Measurements from ENCODE around the gene TBC1D10A. TPM values are rescaled to one million over a fixed set of nuclear protein-coding genes. Genes with fewer than 3 reads are reported as not detected.

TBC1D10A gene, protein sequence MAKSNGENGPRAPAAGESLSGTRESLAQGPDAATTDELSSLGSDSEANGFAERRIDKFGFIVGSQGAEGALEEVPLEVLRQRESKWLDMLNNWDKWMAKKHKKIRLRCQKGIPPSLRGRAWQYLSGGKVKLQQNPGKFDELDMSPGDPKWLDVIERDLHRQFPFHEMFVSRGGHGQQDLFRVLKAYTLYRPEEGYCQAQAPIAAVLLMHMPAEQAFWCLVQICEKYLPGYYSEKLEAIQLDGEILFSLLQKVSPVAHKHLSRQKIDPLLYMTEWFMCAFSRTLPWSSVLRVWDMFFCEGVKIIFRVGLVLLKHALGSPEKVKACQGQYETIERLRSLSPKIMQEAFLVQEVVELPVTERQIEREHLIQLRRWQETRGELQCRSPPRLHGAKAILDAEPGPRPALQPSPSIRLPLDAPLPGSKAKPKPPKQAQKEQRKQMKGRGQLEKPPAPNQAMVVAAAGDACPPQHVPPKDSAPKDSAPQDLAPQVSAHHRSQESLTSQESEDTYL
- 10 to 100 TPM in 3 of 4 donors, 1 to 10 TPM in 1; 8.5 to 16.3 (median 14.4) TPM for polyA plus RNA-seq
- long read RNA-seq, donor 1, transcript TBC1D10A-201 (9 exons, 2,077 nt): major isoform, 9 of 16 reads
- long read RNA-seq, donor 1, partial matches to known transcripts: 6 of 16 reads
- long read RNA-seq, donor 1, other reads (novel, unspliced or antisense): 0 of 16 reads
- long read RNA-seq, donor 2, partial matches to known transcripts: 0 of 3 reads
- long read RNA-seq, donor 2, other reads (novel, unspliced or antisense): 0 of 3 reads
- long read RNA-seq, donor 3, partial matches to known transcripts: 0 of 2 reads
- long read RNA-seq, donor 3, other reads (novel, unspliced or antisense): 0 of 2 reads
- long read RNA-seq, donor 4: 0 reads
- long read RNA-seq, donor 5, partial matches to known transcripts: 0 of 2 reads
- long read RNA-seq, donor 5, other reads (novel, unspliced or antisense): 0 of 2 reads
- long read RNA-seq, donor 6, partial matches to known transcripts: 0 of 4 reads
- long read RNA-seq, donor 6, other reads (novel, unspliced or antisense): 0 of 4 reads
- long read RNA-seq, donor 7, transcript TBC1D10A-201 (9 exons, 2,077 nt): major isoform, 7 of 7 reads
- long read RNA-seq, donor 7, partial matches to known transcripts: 0 of 7 reads
- long read RNA-seq, donor 7, other reads (novel, unspliced or antisense): 0 of 7 reads
- long read RNA-seq, donor 8, partial matches to known transcripts: 0 of 1 reads
- long read RNA-seq, donor 8, other reads (novel, unspliced or antisense): 0 of 1 reads
- long read RNA-seq, donor 9: 0 reads
- long read RNA-seq, donor 10, transcript TBC1D10A-201 (9 exons, 2,077 nt): major isoform, 10 of 10 reads
- long read RNA-seq, donor 10, partial matches to known transcripts: 0 of 10 reads
- long read RNA-seq, donor 10, other reads (novel, unspliced or antisense): 0 of 10 reads

DNA sequence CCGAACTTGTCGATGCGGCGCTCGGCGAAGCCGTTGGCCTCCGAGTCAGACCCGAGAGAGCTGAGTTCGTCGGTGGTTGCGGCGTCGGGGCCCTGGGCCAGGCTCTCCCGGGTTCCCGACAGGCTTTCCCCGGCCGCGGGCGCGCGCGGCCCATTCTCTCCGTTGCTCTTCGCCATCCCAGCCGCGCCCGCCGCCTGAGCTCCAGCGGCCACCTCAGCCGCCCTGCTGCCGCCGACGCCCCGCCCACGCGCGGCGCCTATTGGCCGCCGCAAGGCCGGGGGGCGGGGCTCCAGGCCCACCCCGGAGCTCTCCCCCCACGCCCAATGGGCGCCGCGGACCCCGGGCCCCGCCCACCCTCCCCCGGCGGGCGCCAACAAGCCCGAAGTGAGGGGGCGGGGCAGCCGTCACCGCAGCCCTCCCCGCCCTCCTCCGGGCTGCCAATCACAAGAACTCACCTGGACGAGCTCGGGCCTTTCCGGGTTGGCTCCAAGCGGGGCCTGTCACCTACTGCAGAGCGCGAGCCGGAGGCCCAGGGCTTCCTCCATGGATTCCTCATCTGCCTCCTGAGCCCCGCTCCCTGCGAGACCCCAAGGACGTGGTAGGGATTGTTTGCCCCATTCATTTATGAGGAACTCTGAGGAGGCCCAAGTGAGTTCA, at the start of gene TBC1D10A:
TBC1D10A (minus strand) TSS at position 236 of the 657 bp plus-strand sequence; CDS start at position 176, 60 bp downstream.
- peaks cover 2 to 39% (median 6%) of the 10 kb centered on the region in 3 donors for H3K4me1 ChIP-seq (ENCODE audit: control insufficient read depth in 3 of 3, insufficient read depth in 2 of 3, low read depth in 1 of 3, low read length in 2 of 3)
- DNase-seq (peak; percentile 96 to 97), FAIRE-seq (no peak)
- H3K36me3 ChIP-seq (ENCODE audit: control insufficient read depth in 3 of 3, insufficient read depth in 2 of 3, low read depth in 1 of 3, low read length in 3 of 3): peaks cover 0 to 16% (median 6%) of the 10 kb centered on the region in 3 donors
- H3K27me3 ChIP-seq (ENCODE audit: control insufficient read depth in 3 of 3, insufficient read depth in 3 of 3, low read length in 3 of 3): no peaks in the 10 kb centered on the region
- peak within 1 kb of the TSS; percentile 49 to 81 (median 75) for H3K27ac ChIP-seq (ENCODE audit: low read depth in 1 of 3, low read length in 2 of 3)
- H3K4me3 ChIP-seq (ENCODE audit: low read depth in 1 of 3, low read length in 3 of 3): peak within 1 kb of the TSS; percentile 57 to 86 (median 78)
- 1% methylated on average over 32 to 69 of the region's 69 CpGs for WGBS, 3 donors
- no peaks in the 10 kb centered on the region for H3K9me3 ChIP-seq (ENCODE audit: control insufficient read depth in 2 of 2, insufficient read depth in 1 of 2, low read depth in 1 of 2, low read length in 1 of 2)

- Histone ChIP-seq H3K4me1 (ENCODE audit: control insufficient read depth in 3 of 3, insufficient read depth in 2 of 3, low read depth in 1 of 3, low read length in 2 of 3) (no peaks in the 10 kb centered on the region), H3K27ac (ENCODE audit: low read depth in 1 of 3, low read length in 2 of 3) (no peak overlapping the region), H3K9me3 (ENCODE audit: control insufficient read depth in 2 of 2, insufficient read depth in 1 of 2, low read depth in 1 of 2, low read length in 1 of 2) (no peaks in the 10 kb centered on the region), H3K36me3 (ENCODE audit: control insufficient read depth in 3 of 3, insufficient read depth in 2 of 3, low read depth in 1 of 3, low read length in 3 of 3) (peaks cover 0 to 52% (median 0%) of the 10 kb centered on the region in 3 donors), H3K27me3 (ENCODE audit: control insufficient read depth in 3 of 3, insufficient read depth in 3 of 3, low read length in 3 of 3) (no peaks in the 10 kb centered on the region), H3K4me3 (ENCODE audit: low read depth in 1 of 3, low read length in 3 of 3) (no peak overlapping the region)
- FAIRE-seq (no peak), DNase-seq (no peak)
- 89 to 92% (median 92%) methylated on average over 13 of the region's 13 CpGs for WGBS, 3 donors
Measured at GRCh38 chr22:30375312-30375849, 48.6 kb upstream of the TBC1D10A start.

DNA sequence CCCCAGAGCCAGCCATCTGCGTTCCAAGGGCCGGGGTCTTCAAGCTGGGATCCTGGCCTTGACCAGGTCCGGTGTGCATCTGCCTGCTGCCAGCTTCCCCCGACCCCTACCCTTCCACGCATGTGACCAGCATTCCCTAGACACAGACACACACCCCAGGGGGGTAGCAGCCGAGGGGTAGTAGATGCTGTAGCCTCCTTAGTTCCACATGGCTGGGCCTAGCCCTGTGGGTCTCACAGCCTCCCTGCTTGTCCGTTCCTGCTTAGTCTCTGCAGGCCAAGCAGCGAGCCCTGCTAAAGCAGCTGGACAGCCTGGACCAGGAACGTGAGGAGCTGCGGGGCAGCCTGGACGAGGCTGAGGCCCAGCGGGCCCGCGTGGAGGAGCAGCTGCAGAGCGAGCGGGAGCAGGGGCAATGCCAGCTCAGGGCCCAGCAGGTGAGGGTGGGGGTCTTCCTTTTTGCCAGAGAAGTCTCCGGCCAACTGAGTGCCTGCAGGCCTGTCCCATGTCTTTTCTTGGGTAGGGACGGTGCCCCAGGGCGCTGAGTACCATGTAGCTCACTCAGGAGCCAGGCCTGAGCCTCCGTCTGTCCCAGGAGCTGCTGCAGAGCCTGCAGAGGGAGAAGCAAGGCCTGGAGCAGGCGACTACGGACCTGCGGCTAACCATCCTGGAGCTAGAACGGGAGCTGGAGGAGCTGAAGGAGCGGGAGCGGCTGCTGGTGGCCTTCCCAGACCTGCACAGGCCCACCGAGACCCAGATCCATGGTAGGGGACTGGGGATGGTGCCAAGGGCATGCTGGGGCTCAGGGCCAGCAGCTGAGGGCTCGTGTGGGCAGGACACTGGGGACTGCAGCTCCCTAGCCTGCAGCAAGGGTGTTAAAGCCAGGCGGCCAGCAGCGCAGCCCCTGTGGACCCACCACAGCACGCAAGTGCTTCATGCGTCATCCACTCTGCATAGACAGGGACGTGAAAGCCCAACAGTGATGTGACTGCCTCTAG, 46.9 kb upstream of the TBC1D10A start:
- DNase-seq: no peak
- Histone ChIP-seq H3K36me3 (ENCODE audit: control insufficient read depth in 3 of 3, insufficient read depth in 2 of 3, low read depth in 1 of 3, low read length in 3 of 3) (peaks cover 0 to 42% (median 0%) of the 10 kb centered on the region in 3 donors), H3K4me3 (ENCODE audit: low read depth in 1 of 3, low read length in 3 of 3) (no peak overlapping the region), H3K27ac (ENCODE audit: low read depth in 1 of 3, low read length in 2 of 3) (no peak overlapping the region), H3K4me1 (ENCODE audit: control insufficient read depth in 3 of 3, insufficient read depth in 2 of 3, low read depth in 1 of 3, low read length in 2 of 3) (no peaks in the 10 kb centered on the region), H3K9me3 (ENCODE audit: control insufficient read depth in 2 of 2, insufficient read depth in 1 of 2, low read depth in 1 of 2, low read length in 1 of 2) (no peaks in the 10 kb centered on the region), H3K27me3 (ENCODE audit: control insufficient read depth in 3 of 3, insufficient read depth in 3 of 3, low read length in 3 of 3) (no peaks in the 10 kb centered on the region)
- no peak for FAIRE-seq
- WGBS, 3 donors: 89 to 92% (median 91%) methylated on average over 33 of the region's 33 CpGs

- no peaks in the 10 kb centered on the region for H3K9me3 ChIP-seq (ENCODE audit: control insufficient read depth in 2 of 2, insufficient read depth in 1 of 2, low read depth in 1 of 2, low read length in 1 of 2)
- DNase-seq (no peak), FAIRE-seq (no peak)
- H3K27ac ChIP-seq (ENCODE audit: low read depth in 1 of 3, low read length in 2 of 3): no peak overlapping the region
- H3K36me3 ChIP-seq (ENCODE audit: control insufficient read depth in 3 of 3, insufficient read depth in 2 of 3, low read depth in 1 of 3, low read length in 3 of 3): peaks cover 0 to 46% (median 0%) of the 10 kb centered on the region in 3 donors
- WGBS, 3 donors: 64 to 74% (median 68%) methylated on average over 8 of the region's 8 CpGs
- no peak overlapping the region for H3K4me3 ChIP-seq (ENCODE audit: low read depth in 1 of 3, low read length in 3 of 3)
- no peaks in the 10 kb centered on the region for H3K4me1 ChIP-seq (ENCODE audit: control insufficient read depth in 3 of 3, insufficient read depth in 2 of 3, low read depth in 1 of 3, low read length in 2 of 3)
- H3K27me3 ChIP-seq (ENCODE audit: control insufficient read depth in 3 of 3, insufficient read depth in 3 of 3, low read length in 3 of 3): no peaks in the 10 kb centered on the region
Measured at GRCh38 chr22:30372915-30373314, 46.2 kb upstream of the TBC1D10A start.

DNA sequence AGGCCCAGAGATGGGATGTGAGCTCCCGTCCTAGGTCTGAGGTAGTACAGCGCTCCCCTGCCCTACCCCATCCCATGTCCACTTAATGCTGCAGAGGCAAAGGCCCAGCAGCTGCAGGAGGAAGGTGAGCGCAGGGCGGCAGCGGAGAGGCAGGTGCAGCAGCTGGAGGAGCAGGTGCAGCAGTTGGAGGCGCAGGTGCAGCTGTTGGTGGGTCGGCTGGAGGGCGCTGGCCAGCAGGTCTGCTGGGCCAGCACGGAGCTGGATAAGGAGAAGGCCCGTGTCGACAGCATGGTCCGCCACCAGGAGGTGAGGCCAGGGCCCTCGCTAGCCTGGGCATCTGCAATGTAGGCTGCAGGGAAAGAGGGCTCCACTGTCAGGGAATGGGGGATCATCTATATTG, 45.2 kb upstream of the TBC1D10A start:
- 22 to 73% (median 44%) methylated on average over 12 to 13 of the region's 13 CpGs for WGBS, 3 donors
- H3K9me3 ChIP-seq (ENCODE audit: control insufficient read depth in 2 of 2, insufficient read depth in 1 of 2, low read depth in 1 of 2, low read length in 1 of 2): no peaks in the 10 kb centered on the region
- no peak for FAIRE-seq
- no peak overlapping the region for H3K27ac ChIP-seq (ENCODE audit: low read depth in 1 of 3, low read length in 2 of 3)
- H3K4me1 ChIP-seq (ENCODE audit: control insufficient read depth in 3 of 3, insufficient read depth in 2 of 3, low read depth in 1 of 3, low read length in 2 of 3): no peaks in the 10 kb centered on the region
- no peak for DNase-seq
- H3K4me3 ChIP-seq (ENCODE audit: low read depth in 1 of 3, low read length in 3 of 3): no peak overlapping the region
- H3K36me3 ChIP-seq (ENCODE audit: control insufficient read depth in 3 of 3, insufficient read depth in 2 of 3, low read depth in 1 of 3, low read length in 3 of 3): peaks cover 0 to 37% (median 0%) of the 10 kb centered on the region in 3 donors
- no peaks in the 10 kb centered on the region for H3K27me3 ChIP-seq (ENCODE audit: control insufficient read depth in 3 of 3, insufficient read depth in 3 of 3, low read length in 3 of 3)

- H3K27me3 ChIP-seq (ENCODE audit: control insufficient read depth in 3 of 3, insufficient read depth in 3 of 3, low read length in 3 of 3): no peaks in the 10 kb centered on the region
- H3K27ac ChIP-seq (ENCODE audit: low read depth in 1 of 3, low read length in 2 of 3): no peak overlapping the region
- peaks cover 0 to 34% (median 0%) of the 10 kb centered on the region in 3 donors for H3K36me3 ChIP-seq (ENCODE audit: control insufficient read depth in 3 of 3, insufficient read depth in 2 of 3, low read depth in 1 of 3, low read length in 3 of 3)
- H3K9me3 ChIP-seq (ENCODE audit: control insufficient read depth in 2 of 2, insufficient read depth in 1 of 2, low read depth in 1 of 2, low read length in 1 of 2): no peaks in the 10 kb centered on the region
- no peak for FAIRE-seq
- H3K4me3 ChIP-seq (ENCODE audit: low read depth in 1 of 3, low read length in 3 of 3): no peak overlapping the region
- WGBS, 3 donors: 94 to 97% (median 97%) methylated on average over 9 of the region's 9 CpGs
- H3K4me1 ChIP-seq (ENCODE audit: control insufficient read depth in 3 of 3, insufficient read depth in 2 of 3, low read depth in 1 of 3, low read length in 2 of 3): no peaks in the 10 kb centered on the region
- no peak for DNase-seq
Measured at GRCh38 chr22:30371321-30371720, 44.6 kb upstream of the TBC1D10A start.
